PFSK-1 (cell line): ENCODE results near the gene NUCB1.

Source experiments
- FOXP2 ChIP-seq: optimal IDR thresholded peaks from 2 replicates; pipeline ENCODE3; 2011; ENCODE audit warnings: borderline replicate concordance, control low read depth, inconsistent platforms; ENCODE audit not compliant: insufficient read depth; ENCODE audit errors: extremely low read length, extremely low read depth
- POLR2AphosphoS5 ChIP-seq: IDR thresholded peaks from 2 replicates; pipeline ENCODE4 v1.6.1; 2012; ENCODE audit warnings: low read depth, mild to moderate bottlenecking, control low read depth, low read length, moderate library complexity
- SIN3A ChIP-seq: IDR thresholded peaks from 2 replicates; pipeline ENCODE4 v1.6.1; 2012; ENCODE audit warnings: mild to moderate bottlenecking, low read length, moderate library complexity, borderline replicate concordance; ENCODE audit not compliant: insufficient read depth
- TAF1 ChIP-seq: IDR thresholded peaks from 2 replicates; pipeline ENCODE4 v1.6.1; 2012; ENCODE audit warnings: low read length, control low read depth, borderline replicate concordance; ENCODE audit not compliant: insufficient read depth
- TF ChIP-seq, protein P1 (sequence below), 2 experiments: IDR thresholded peaks; 2 replicates each; pipeline versions ENCODE4 v1.6.1 to v1.8.0; 2011 to 2012; ENCODE audit warnings: low read depth in 2 of 2, low read length in 2 of 2, control low read depth in 1 of 2, inconsistent platforms in 1 of 2, mild to moderate bottlenecking in 1 of 2, moderate library complexity in 1 of 2; ENCODE audit not compliant: insufficient read depth in 1 of 2

The NUCB1 gene

DNA sequence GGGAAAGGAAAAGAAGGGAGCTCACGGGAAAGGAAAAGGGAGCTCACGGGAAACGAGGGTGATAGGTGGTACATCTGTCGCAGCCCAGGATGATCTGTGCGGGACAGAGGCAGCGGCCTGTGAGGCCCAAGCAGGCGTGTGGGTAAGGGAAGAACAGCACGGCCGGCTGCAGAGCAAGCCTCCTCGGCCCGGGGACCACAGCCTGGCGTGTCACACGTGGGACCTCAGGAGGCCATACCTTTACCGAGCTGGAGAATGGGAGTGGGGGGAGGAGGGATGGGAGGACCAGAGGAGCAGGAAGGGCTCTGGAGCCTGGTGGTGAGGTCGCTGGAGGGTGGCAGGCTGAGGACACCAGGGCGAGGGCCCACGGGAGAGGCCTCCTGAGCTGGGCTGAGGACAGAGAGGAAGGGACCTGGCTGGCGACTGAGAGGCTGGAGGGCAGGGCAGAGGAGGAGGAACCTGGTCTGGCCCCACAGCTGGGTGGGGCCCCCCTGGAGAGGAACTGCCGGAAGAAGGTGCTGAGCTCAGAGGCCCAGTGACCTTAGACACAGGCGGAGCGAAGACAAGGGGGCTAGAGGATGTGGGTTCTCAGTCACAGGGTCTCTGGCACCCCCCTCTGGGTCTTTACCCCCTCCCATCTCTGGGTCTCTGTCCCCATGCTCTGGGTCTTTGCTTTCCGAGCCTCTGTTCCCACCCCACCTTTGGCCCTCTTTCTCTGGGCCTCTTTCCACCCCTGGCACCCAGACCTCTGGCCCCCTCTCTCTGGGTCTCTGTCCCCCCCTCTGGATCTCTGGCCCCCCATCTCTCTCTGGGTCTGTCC lies 62.1 kb downstream of the NUCB1 start:
- TF ChIP-seq, protein P1, sequence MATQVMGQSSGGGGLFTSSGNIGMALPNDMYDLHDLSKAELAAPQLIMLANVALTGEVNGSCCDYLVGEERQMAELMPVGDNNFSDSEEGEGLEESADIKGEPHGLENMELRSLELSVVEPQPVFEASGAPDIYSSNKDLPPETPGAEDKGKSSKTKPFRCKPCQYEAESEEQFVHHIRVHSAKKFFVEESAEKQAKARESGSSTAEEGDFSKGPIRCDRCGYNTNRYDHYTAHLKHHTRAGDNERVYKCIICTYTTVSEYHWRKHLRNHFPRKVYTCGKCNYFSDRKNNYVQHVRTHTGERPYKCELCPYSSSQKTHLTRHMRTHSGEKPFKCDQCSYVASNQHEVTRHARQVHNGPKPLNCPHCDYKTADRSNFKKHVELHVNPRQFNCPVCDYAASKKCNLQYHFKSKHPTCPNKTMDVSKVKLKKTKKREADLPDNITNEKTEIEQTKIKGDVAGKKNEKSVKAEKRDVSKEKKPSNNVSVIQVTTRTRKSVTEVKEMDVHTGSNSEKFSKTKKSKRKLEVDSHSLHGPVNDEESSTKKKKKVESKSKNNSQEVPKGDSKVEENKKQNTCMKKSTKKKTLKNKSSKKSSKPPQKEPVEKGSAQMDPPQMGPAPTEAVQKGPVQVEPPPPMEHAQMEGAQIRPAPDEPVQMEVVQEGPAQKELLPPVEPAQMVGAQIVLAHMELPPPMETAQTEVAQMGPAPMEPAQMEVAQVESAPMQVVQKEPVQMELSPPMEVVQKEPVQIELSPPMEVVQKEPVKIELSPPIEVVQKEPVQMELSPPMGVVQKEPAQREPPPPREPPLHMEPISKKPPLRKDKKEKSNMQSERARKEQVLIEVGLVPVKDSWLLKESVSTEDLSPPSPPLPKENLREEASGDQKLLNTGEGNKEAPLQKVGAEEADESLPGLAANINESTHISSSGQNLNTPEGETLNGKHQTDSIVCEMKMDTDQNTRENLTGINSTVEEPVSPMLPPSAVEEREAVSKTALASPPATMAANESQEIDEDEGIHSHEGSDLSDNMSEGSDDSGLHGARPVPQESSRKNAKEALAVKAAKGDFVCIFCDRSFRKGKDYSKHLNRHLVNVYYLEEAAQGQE (IDR thresholded peaks at IDR 0.05; ENCODE audit: insufficient read depth in 1 of 2, low read depth in 2 of 2, low read length in 2 of 2): no peak
- TF ChIP-seq FOXP2 (no peak), POLR2AphosphoS5 (peak; percentile 28)

DNA sequence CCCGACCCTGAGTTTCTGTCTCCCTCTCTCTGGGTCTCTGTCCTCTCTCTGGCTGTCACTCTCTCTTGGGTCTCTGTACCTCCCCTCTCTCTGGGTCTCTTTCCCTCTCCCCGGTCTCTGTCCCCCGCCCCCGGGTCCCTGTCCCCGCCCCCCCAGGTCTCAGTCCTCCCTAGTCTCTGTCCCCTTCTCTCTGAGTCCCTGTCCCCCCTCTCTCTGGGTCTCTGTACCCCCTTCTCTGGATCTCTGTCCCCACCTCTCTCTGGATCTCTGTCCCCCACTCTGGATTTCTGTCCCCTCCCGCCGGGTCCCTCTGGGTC lies 62.7 kb downstream of the NUCB1 start:
- TF ChIP-seq FOXP2: no peak
- TF ChIP-seq TAF1: no peak
- TF ChIP-seq, protein P1 (IDR thresholded peaks at IDR 0.05; ENCODE audit: insufficient read depth in 1 of 2, low read depth in 2 of 2, low read length in 2 of 2): no peak
- no peak for TF ChIP-seq POLR2AphosphoS5
- TF ChIP-seq SIN3A: no peak

DNA sequence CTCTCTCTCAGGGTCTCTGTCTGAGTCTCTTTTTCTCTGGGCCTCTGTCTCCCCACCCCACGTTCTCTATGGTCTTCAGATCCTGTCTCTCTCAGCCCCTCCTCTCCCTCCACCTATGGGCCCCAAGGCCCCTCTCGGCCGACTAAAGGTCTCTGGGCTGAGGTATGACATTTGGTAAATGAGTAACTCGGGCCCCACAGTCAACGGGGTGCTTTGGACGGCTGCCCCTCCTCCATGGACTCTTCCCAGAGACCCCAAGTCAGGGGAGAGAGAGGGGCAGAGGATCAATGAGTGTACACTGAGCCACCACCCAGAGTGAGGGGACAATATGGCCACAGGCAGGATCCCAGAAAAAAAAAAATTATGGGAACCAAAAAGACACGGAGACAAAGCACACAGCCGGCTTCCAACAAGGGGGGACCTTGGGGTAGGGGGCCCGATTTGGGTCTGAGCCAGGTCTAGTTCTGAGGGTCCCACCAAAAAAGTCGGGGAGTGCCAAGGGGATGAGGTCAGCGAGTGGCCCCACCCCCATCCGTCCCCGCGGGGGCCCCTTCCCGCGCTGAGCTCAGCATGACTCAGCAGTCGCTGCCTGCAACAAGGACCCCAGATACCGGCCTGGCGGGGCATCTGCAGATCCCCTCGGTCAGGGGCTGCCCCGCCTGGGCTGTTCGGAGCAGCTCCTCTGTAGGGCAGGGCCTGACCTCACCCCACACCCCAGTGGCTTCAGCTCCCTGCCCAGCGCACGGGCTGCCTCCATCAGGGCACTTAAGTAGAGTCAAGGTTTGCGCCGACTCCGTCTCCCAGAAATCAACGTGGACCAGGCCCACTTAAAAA lies 63.5 kb downstream of the NUCB1 start:
- TF ChIP-seq, protein P1 (IDR thresholded peaks at IDR 0.05; ENCODE audit: insufficient read depth in 1 of 2, low read depth in 2 of 2, low read length in 2 of 2): no peak
- TF ChIP-seq TAF1: no peak

DNA sequence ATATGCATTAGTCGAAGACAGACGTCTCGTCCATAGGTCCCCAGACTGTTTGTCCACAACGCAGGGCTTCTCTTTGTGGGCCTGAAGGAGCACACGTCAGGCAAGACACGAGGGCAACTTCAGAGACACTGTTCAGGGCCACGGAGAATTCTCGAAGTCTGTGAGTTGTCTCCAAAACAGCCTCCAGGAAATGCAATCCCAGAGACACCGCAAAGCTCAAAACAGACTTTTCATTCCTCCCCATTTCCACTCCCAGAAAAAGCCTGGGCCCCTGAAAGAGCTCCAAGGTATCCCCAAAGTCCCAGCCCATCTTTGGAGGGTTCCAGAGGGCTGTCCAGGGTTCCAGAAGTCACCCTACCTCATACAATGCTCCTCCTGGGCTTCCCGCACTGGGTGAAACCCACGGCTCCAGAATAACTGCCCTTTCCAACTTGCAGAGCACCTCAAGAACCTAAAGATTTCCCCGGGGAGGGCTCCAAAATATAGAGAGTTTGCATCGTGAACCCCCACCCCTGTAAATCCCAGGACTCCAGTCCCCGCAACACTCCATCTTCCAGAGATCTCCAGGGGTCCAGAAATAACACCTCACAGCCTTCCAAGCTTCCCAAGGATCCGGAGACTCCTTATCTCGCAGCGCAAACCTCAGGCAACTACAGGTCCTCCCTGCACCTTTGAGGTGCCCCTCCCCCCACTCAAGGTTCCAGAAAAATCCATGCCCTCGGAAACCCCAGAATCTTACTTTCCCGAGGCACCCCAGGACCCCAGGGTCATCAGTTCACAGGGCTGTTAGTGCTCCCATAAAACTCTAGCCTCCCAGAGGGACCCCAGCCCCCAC lies 64.3 kb downstream of the NUCB1 start:
- TF ChIP-seq TAF1 (no peak), FOXP2 (no peak), POLR2AphosphoS5 (no peak), SIN3A (no peak)
- TF ChIP-seq, protein P1 (IDR thresholded peaks at IDR 0.05; ENCODE audit: insufficient read depth in 1 of 2, low read depth in 2 of 2, low read length in 2 of 2): no peak
